GM12874 (cell line): ENCODE data around the gene MS4A10.
A peak's percentile ranks its signal among the peaks of the same experiment; 100 is the strongest.

Experiments used
- TF ChIP-seq, protein P1 (sequence below): IDR thresholded peaks from 2 replicates; pipeline ENCODE4 v1.5.1; 2011; ENCODE audit warnings: low read depth, mild to moderate bottlenecking, control low read depth, low read length, moderate library complexity; ENCODE audit not compliant: insufficient read depth

Gene MS4A10

DNA sequence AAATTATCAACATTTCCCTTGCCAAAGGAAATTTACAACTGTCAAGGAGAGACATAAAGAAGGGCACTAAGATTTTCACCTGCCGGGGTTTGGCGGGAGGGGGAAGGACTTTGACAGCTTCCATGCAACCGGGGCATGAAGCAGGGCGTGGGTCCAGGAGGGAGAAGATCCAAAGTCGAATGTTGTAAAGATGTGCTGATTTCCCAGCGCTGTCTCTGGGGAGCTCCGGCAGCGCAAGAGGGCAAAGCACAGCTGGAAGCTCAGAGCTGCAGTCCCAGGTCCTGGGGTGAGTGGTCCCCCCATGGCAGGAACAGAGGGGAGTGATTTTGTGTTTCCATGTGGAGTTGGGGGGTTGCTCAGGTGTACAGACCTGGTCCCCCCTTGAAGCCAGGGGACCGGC, at the start of gene MS4A10:
Gene MS4A10, plus strand, starts transcription at position 198 of the 400 bp plus-strand sequence. CDS start 5,003 bp downstream, outside the sequence.
- TF ChIP-seq, protein P1, sequence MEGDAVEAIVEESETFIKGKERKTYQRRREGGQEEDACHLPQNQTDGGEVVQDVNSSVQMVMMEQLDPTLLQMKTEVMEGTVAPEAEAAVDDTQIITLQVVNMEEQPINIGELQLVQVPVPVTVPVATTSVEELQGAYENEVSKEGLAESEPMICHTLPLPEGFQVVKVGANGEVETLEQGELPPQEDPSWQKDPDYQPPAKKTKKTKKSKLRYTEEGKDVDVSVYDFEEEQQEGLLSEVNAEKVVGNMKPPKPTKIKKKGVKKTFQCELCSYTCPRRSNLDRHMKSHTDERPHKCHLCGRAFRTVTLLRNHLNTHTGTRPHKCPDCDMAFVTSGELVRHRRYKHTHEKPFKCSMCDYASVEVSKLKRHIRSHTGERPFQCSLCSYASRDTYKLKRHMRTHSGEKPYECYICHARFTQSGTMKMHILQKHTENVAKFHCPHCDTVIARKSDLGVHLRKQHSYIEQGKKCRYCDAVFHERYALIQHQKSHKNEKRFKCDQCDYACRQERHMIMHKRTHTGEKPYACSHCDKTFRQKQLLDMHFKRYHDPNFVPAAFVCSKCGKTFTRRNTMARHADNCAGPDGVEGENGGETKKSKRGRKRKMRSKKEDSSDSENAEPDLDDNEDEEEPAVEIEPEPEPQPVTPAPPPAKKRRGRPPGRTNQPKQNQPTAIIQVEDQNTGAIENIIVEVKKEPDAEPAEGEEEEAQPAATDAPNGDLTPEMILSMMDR: no peak

DNA sequence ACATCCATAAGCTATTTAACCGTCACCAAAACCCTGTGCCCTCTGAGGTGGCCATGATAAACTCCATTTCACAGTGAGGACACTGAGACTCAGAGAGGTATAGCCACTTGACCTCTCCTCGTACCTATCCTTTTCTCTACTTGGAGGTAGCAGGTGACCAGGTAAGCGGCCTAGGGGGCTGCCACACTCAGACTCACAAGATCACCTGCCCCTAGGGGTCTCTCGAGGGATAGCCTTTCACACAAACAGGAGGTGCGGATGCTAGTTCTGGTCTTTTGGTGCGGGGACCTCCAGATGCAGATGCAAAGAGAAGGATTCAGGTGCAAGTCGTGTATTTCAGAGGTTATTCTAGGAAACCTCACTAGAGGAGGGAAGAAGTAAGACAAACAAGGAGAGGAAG, 46.0 kb upstream of the MS4A10 start:
- TF ChIP-seq, protein P1: peak; percentile 21; the same call in 1 of the 2 replicates

DNA sequence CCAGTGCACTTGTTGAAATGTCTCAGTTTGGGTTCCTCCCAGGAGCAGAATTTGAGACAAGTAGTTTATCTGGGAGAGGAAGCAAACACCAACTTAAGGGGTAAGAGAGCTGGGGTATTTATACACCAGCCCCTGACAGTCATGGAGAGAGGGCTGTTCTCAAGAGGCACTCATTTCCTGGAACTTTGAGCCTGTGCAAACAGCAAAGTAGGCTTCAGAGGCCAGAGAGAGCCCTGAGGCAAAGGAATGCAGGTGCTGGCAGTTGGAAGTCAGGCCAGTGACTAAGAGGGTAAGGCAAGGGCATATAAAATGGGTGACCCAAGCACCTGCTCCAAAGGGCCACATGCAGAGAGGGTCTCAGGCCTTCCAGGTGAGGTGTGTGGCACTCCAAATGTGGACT, 44.6 kb upstream of the MS4A10 start:
- TF ChIP-seq, protein P1: no peak

DNA sequence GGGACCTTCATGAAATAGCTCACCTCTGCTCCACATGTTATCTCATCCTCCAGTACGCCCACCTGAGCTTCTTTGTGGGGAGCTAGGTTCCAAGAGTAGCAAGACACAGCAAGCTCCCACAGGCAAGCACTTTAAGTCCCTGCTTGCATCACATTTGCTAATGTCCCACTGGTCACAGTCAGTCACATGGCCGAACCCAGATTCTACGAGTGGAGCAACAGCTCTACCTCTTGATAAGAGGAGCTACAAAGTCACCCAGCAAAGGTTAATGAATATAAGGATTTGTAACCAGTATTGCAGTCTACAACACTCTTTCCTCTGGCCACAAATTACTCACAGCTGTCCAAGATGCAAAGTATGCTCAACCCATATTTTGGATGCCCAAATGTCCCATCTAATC, 43.7 kb upstream of the MS4A10 start:
- TF ChIP-seq, protein P1: no peak

DNA sequence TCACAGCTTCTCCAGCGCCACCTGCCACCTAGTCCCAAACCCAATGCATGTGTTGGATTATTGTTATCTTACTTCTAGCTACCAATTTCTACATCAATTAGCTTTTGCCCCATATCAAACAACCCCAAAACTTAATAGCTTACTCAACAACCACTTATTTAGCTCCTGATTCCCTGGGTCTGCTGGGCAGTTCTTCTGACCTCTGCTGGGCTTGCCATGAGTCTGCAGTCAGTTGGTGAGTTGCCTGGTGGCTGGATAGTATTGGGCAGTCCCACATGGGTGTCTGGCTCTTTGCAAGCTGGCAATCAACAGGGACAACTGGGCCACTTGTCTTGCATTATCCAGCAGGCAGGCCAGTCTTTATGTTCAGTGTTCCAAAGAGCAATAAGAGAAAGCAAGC, 42.1 kb upstream of the MS4A10 start:
- TF ChIP-seq, protein P1: no peak

DNA sequence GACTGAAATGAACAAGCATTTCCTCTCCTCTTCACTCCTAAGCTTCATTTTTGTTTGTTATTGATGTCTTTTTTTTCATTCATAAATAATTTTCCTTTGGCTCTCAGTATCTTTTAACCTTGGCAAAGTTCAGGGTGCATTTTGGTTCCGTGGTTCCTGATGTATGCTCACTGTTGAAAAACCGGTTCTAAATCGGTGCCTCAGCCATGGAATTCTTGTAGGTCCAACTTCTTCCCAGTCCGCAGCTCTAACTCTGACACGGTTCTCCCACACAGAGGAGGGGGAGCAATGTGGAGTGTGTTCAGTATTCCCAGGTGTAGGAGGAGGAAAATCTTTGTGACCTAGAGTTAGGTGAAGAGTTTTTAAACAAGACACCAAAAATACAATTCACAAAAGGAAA, 41.0 kb upstream of the MS4A10 start:
- TF ChIP-seq, protein P1: no peak

DNA sequence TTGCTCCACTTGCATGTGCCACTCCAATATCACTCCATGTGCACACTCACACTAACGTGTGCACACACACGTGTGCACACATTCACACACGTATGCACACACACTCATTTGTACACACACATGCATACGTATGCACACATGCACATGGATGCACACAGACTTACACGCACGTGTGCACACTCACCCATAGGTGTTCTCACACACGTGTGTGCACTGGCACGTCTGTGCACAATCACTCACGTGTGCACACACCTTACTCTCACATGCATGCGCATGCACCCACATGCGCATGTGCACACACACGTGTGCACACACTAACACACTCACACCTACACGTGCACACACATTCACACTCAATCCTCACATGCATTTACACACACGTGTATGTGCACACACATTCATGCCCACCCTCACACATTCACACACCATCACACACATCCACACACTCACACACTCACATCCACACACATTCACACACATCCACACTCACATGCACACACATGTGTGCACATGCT, 37.7 kb upstream of the MS4A10 start:
- TF ChIP-seq, protein P1: no peak

DNA sequence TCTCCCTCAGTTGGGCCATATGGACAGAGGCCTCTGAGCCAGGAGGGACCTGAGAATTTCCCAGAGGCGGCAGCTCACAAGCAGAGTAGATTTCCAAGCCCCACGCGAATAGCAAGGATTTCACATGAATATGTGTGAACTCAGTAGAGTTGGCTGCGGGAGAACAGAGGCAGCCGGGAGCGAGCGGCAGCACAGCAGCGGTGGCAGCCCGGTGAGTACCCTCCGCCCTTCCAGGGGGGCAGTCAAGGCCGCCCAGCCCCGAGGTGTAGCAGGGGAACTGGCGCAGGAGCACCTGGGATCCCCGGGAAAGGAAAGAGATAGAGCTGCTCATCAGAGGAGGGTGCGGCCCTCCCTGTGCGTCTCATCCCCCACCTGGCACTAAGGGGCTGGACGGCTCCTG, 36.9 kb upstream of the MS4A10 start:
- TF ChIP-seq, protein P1: no peak
